Bronchial epithelial cell (primary cell): Measurements from ENCODE around the gene AKT1S1. TPM values are rescaled to one million over a fixed set of nuclear protein-coding genes. Genes with fewer than 3 reads are reported as not detected.
"Not testable (repeated sequence)": the region's sequence is repeated elsewhere in the genome, so short reads cannot be mapped to it uniquely, and the experiment has no call there.

Experiments used
- DNase-seq: peaks from one replicate; pipeline ENCODE4 v3.0.0-alpha.2; 2010; ENCODE audit warnings: low read depth
- FAIRE-seq: peaks from 2 replicates; lab custom pipeline; 2011; peaks lifted over from hg19 to GRCh38; lab: Jason Lieb, UNC
- H3K27me3 ChIP-seq: 2 replicates; pipeline ENCODE4 v1.5.1; 2011; ENCODE audit warnings: low read length; ENCODE audit not compliant: control insufficient read depth, insufficient read depth
- H3K36me3 ChIP-seq: 2 replicates; pipeline ENCODE4 v1.5.1; 2011; ENCODE audit warnings: low read length; ENCODE audit not compliant: control insufficient read depth, insufficient read depth
- H3K4me3 ChIP-seq: 2 replicates; pipeline ENCODE4 v1.5.1; 2011; ENCODE audit warnings: mild to moderate bottlenecking, low read depth, low read length, control low read depth
- CTCF ChIP-seq: IDR thresholded peaks from 2 replicates; pipeline ENCODE4 v1.5.1; 2011; ENCODE audit warnings: mild to moderate bottlenecking, moderate library complexity, low read length, control low read depth, inconsistent platforms; ENCODE audit not compliant: insufficient read depth, severe bottlenecking
- total RNA-seq: library from RNA; depleted of rRNA; stranded (reverse); fragments of >200 nt; gene quantifications from 2 replicates; pipeline ENCODE4 v1.2.1, GENCODE V29; 2014

The AKT1S1 gene
- total RNA-seq, 1 donor from 2014 or later: 3.7 TPM

- FAIRE-seq (no peak), DNase-seq (no peak)
- no peak for TF ChIP-seq CTCF
- no peaks in the 10 kb centered on the region for H3K27me3 ChIP-seq
- H3K4me3 ChIP-seq: no peak overlapping the region
- H3K36me3 ChIP-seq: peaks cover 12% of the 10 kb centered on the region
These were observed 57.0 kb downstream of the AKT1S1 start for GRCh38 chr19:49820125-49820524.

GRCh38 chr19:49819452-49820115 lies 57.6 kb downstream of the AKT1S1 start:
- FAIRE-seq, DNase-seq, H3K27me3 ChIP-seq: not testable (repeated sequence)
- Histone ChIP-seq H3K4me3 (peak overlapping the region; percentile 63), H3K36me3 (peaks cover 12% of the 10 kb centered on the region)

Other genes starting within 250 kb of the AKT1S1 start
- gene RRAS, start 237.2 kb downstream of the AKT1S1 start, total RNA-seq: 24.2 and 44.4 TPM in 2 replicates
- 5.5 and 9.6 TPM in 2 replicates for gene SCAF1, start 235.1 kb downstream of the AKT1S1 start, total RNA-seq
- 97.9 and 128 TPM in 2 replicates for gene IRF3, start 211.5 kb downstream of the AKT1S1 start, total RNA-seq
- gene BCL2L12, start 211.4 kb downstream of the AKT1S1 start, total RNA-seq: 2.4 and 2.9 TPM in 2 replicates
- 295 and 543 TPM in 2 replicates for gene PRMT1, start 200.1 kb downstream of the AKT1S1 start, total RNA-seq
- gene ADM5, start 187.8 kb downstream of the AKT1S1 start, total RNA-seq: 0.13 and 0.53 TPM in 2 replicates
- gene CPT1C, start 186.2 kb downstream of the AKT1S1 start, total RNA-seq: 1.2 and 2.4 TPM in 2 replicates
- not detected in 2 replicates for gene TSKS, start 114.0 kb downstream of the AKT1S1 start, total RNA-seq
- 25.5 and 33.5 TPM in 2 replicates for gene AP2A1, start 110.4 kb downstream of the AKT1S1 start, total RNA-seq
- 12.1 and 13.2 TPM in 2 replicates for gene FUZ, start 64.1 kb downstream of the AKT1S1 start, total RNA-seq
- 8.2 and 10.2 TPM in 2 replicates for gene MED25, start 59.1 kb downstream of the AKT1S1 start, total RNA-seq
- gene PTOV1, start 26.2 kb downstream of the AKT1S1 start, total RNA-seq: 20.5 and 23.6 TPM in 2 replicates
- 26.8 and 37.9 TPM in 2 replicates for gene PNKP, start 9.8 kb downstream of the AKT1S1 start, total RNA-seq
- gene TBC1D17, start 347 bp upstream of the AKT1S1 start, total RNA-seq: 2.1 and 3.1 TPM in 2 replicates
- gene IL4I1, start 19.5 kb upstream of the AKT1S1 start, total RNA-seq: under 0.01 and 0.26 TPM in 2 replicates
- gene ATF5, start 51.9 kb upstream of the AKT1S1 start, total RNA-seq: 1.8 TPM in 2 replicates
- gene NUP62, start 52.1 kb upstream of the AKT1S1 start, total RNA-seq: 11.8 and 12.1 TPM in 2 replicates
- gene SIGLEC11, start 83.8 kb upstream of the AKT1S1 start, total RNA-seq: not detected in 2 replicates
- 14.5 and 17.7 TPM in 2 replicates for gene VRK3, start 148.0 kb upstream of the AKT1S1 start, total RNA-seq
- 9.9 and 13.7 TPM in 2 replicates for gene ZNF473, start 148.7 kb upstream of the AKT1S1 start, total RNA-seq